GM13976 (cell line): Measurements from ENCODE around the gene HTR7.
"Not testable (repeated sequence)": the region's sequence is repeated elsewhere in the genome, so short reads cannot be mapped to it uniquely, and the experiment has no call there.

Experiments used
- DNase-seq: peaks from one replicate; pipeline ENCODE4 v3.0.0; 2012; ENCODE audit warnings: low spot score
- in situ Hi-C: fragments of 300-500 bp; cut with MboI; formaldehyde crosslinking; loops from one replicate; pipeline ENCODE4 v1.12.0; 2022; ENCODE audit warnings: low sequenced_read_pairs, mixed read lengths, inconsistent platforms; ENCODE audit not compliant: unreplicated experiment
- TF ChIP-seq, protein P1 (sequence below): IDR thresholded peaks from 2 replicates; pipeline ENCODE4 v1.5.1; 2012; ENCODE audit warnings: borderline replicate concordance, mild to moderate bottlenecking; ENCODE audit not compliant: insufficient read depth; ENCODE audit errors: extremely low read depth, missing control alignments, control extremely low read depth

The HTR7 gene

DNA sequence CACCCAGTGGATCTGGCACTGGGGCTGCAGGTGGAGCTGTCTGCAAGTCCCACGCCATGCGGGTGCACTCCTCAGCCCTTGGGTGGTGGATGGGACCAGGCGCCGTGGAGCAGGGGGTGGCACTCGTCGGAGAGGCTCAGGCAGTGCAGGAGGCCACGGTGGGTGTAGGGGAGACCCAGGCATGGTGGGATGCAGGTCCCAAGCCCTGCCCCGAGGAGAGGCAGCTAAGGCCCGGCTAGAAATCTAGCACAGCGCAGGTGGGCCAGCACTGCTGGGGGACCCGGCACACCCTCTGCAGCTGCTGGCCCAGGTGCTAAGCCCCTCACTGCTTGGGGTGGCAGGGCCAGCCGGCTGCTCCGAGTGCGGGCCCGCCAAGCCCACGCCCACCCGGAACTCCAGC is 25.7 kb downstream of the HTR7 start:
- no peak for DNase-seq
- in situ Hi-C loops: no loop called here
- TF ChIP-seq, protein P1, sequence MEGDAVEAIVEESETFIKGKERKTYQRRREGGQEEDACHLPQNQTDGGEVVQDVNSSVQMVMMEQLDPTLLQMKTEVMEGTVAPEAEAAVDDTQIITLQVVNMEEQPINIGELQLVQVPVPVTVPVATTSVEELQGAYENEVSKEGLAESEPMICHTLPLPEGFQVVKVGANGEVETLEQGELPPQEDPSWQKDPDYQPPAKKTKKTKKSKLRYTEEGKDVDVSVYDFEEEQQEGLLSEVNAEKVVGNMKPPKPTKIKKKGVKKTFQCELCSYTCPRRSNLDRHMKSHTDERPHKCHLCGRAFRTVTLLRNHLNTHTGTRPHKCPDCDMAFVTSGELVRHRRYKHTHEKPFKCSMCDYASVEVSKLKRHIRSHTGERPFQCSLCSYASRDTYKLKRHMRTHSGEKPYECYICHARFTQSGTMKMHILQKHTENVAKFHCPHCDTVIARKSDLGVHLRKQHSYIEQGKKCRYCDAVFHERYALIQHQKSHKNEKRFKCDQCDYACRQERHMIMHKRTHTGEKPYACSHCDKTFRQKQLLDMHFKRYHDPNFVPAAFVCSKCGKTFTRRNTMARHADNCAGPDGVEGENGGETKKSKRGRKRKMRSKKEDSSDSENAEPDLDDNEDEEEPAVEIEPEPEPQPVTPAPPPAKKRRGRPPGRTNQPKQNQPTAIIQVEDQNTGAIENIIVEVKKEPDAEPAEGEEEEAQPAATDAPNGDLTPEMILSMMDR: no peak

DNA sequence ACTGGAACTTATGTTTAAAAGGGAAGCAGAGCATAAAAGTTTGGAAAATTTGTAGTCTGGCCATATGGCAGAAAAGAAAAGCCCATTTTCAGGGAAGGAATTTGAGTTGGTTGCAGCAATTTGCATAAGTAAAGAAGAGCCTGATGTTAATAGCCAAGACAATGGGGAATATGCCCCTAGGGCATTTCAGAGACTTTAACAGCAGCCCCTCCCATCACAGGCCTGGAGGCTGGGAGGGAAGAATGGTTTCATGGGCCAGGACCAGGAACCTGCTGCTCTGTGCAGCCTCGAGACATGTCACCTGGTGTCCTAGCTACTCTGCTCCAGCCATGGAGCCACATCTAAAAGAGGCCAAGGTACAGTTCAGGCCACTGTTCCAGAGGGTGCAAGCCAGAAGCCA is 35.3 kb downstream of the HTR7 start:
- no peak for DNase-seq
- TF ChIP-seq, protein P1: no peak
- in situ Hi-C loops: no loop called here

DNA sequence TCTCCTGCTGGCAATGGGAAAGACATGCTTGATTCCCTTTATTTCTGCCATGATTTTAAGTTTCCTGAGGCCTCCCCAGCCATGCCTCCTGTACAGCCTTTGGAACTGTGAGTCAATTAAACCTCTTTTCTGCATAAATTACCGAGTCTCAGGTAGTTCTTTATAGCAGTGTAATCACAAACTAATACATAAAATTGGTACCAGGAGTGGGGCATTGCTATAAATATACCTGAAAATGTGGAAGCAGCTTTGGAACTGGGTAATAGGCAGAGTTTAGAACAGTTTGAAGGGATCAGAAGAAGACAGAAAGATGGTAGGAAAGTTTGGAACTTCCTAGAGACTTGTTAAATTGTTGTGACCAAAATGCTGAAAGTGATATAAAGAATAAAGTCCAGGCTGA is 36.0 kb downstream of the HTR7 start:
- DNase-seq, in situ Hi-C loops: not testable (repeated sequence)

DNA sequence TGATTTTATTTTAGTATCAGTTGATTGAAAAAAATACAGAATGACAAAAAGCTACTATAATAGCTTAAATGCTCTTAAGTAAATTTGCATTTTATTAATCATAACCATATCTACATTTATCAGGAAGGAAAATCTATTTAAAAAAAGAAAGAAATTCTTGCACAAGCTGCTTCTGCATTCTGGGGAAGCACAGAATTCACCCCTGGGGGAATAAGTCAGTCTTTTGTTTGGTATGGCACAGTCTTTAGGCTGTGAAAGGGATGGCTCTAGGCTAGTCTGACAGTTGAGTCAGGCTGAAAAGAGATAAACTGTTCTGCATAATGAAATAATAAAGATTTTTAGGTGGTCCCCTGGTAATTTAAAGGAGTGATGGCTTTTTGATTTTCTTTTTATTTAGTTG is 37.9 kb downstream of the HTR7 start:
- TF ChIP-seq, protein P1: no peak
- in situ Hi-C loops: no loop called here
- no peak for DNase-seq

DNA sequence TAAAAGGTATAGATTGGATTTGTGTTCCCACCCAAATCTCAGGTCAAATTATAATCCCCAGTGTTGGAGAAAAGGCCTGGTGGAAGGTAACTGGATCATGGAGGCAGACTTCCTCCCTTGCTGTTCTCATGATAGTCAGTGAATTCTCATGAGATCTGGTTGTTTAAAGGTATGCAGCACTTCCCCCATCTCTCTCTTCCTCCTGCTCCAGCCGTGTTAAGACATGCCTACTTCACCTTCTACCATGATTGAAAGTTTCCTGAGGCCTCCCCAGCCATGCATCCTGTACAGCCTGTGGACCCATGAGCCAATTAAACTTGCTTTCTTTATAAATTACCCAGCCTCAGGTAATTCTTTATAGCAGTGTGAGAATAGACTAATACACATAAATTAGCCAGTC is 39.1 kb downstream of the HTR7 start:
- in situ Hi-C loops: no loop called here
- TF ChIP-seq, protein P1: no peak
- DNase-seq: no peak

DNA sequence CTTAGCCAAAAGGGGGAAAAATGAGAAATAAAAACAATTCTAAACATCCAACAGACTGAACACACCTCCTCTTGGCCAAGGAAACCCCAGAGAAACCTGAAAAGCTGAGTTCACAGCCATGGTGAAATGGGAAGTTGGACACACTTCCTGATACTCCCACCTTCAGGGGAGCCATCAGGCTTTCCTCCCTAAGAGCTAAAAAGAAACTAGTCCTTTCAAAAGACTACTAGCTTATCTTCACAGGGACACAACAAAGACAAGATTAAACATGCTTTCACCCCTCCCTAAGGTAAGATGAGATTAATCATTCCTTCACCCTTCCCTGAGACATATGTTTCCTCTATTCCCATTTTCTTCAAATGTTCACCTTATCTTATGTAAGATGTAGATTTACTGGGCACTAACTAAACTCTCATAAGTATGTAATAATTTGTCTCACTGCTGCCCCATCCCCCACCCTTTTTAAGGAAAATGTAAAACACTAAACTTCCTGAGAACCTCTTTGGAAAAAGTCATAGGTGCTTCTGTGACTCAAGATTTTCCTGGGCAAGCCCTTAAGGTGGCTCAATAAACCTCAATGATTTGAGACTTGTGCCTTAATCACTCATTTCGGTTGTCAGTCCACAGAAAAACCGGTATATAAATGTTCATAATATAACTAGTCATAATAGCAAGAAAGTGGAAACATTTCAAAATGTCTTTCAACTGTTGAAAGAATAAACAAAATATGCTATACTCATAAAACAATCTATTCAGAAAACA is 40.5 kb downstream of the HTR7 start:
- no peak for DNase-seq
- TF ChIP-seq, protein P1: no peak
- in situ Hi-C loops: no loop called here

DNA sequence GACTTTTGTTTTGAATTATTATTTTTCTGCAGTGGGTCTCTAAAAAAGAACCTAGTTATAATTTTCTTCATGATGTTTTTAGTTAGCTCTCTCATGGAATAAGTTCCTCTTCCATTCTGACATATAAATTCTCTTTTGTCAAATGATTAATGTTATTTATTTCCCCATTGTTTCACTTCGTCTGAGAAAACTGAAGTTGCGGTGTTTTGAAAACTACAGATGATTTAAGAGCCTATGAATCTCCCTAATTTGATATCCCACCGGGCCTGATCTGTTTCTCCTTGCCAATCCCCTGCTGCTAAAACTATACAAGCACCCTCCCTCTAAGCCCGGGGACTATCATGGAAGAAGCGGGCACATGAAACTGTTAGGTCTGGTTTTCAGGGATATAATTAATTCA is 41.4 kb downstream of the HTR7 start:
- in situ Hi-C loops: no loop called here
- TF ChIP-seq, protein P1: no peak

More for the DNA sequence above, 41.4 kb downstream of the HTR7 start:
- no peak for DNase-seq
